Epithelial cell of proximal tubule (primary cell): Measurements from ENCODE around the gene PTCRA. TPM values are rescaled to one million over a fixed set of nuclear protein-coding genes. Genes with fewer than 3 reads are reported as not detected.
A peak's percentile ranks its signal among the peaks of the same experiment; 100 is the strongest.
"Not testable (repeated sequence)": the region's sequence is repeated elsewhere in the genome, so short reads cannot be mapped to it uniquely, and the experiment has no call there.

Source experiments
- DNase-seq: peaks from one replicate; pipeline ENCODE4 v3.0.0-alpha.2; 2011; ENCODE audit warnings: low read depth
- H3K4me3 ChIP-seq: 2 replicates; pipeline ENCODE4 v1.5.1; 2011; ENCODE audit warnings: low read depth, mild to moderate bottlenecking, low read length
- CTCF ChIP-seq: conservative IDR thresholded peaks from 2 replicates; pipeline ENCODE4 v1.5.1; 2012; ENCODE audit warnings: low read depth, mild to moderate bottlenecking, low read length
- total RNA-seq: library from RNA; depleted of rRNA; stranded (reverse); fragments of >200 nt; gene quantifications from 2 replicates; pipeline ENCODE4 v1.2.3, GENCODE V29; 2015

The PTCRA gene
- total RNA-seq, 1 donor from 2014 or later: not detected

- no peak overlapping the region for H3K4me3 ChIP-seq
- TF ChIP-seq CTCF: peak; percentile 61
- no peak for DNase-seq
Measured at GRCh38 chr6:42898891-42899361, 16.9 kb upstream of the PTCRA start.

GRCh38 chr6:42899871-42900270, 16.0 kb upstream of the PTCRA start:
- DNase-seq: no peak
- no peak for TF ChIP-seq CTCF
- no peak overlapping the region for H3K4me3 ChIP-seq

- TF ChIP-seq CTCF: peak; percentile 82
- no peak overlapping the region for H3K4me3 ChIP-seq
- DNase-seq: peak; percentile 27
Measured at GRCh38 chr6:42901538-42901957, 14.3 kb upstream of the PTCRA start.

GRCh38 chr6:42902429-42903263, 13.2 kb upstream of the PTCRA start:
- H3K4me3 ChIP-seq, DNase-seq: not testable (repeated sequence)

- no peak for TF ChIP-seq CTCF
- no peak for DNase-seq
- H3K4me3 ChIP-seq: no peak overlapping the region
Measured at GRCh38 chr6:42904467-42904866, 11.4 kb upstream of the PTCRA start.

GRCh38 chr6:42907336-42907735, 8.5 kb upstream of the PTCRA start:
- no peak for DNase-seq
- no peak for TF ChIP-seq CTCF
- H3K4me3 ChIP-seq: no peak overlapping the region

GRCh38 chr6:42909835-42910234, 6.0 kb upstream of the PTCRA start:
- TF ChIP-seq CTCF: no peak
- H3K4me3 ChIP-seq: no peak overlapping the region
- DNase-seq: no peak
